Neural cell (in vitro differentiated cells): ENCODE results near the gene TUBB4B. TPM values are rescaled to one million over a fixed set of nuclear protein-coding genes. Genes with fewer than 3 reads are reported as not detected.

Experiments used
- H2AFZ ChIP-seq: fragments of 200-600, 300-800 bp; sonication (generic), shearing (Covaris generic); 2 replicates; pipeline ENCODE4 v1.6.0; 2014; ENCODE audit warnings: low read depth, mild to moderate bottlenecking, antibody characterized with exemption, low read length, moderate library complexity
- H3F3A ChIP-seq: fragments of 200-600 bp; shearing (Covaris generic); 2 replicates; pipeline ENCODE4 v1.6.1; 2016; ENCODE audit warnings: mild to moderate bottlenecking, moderate library complexity, mixed read lengths, antibody characterized with exemption, low read length; ENCODE audit not compliant: insufficient read depth, poor library complexity, severe bottlenecking
- H3K27ac ChIP-seq: fragments of 200-600, 300-800 bp; sonication (generic), shearing (Covaris generic); 2 replicates; pipeline ENCODE4 v1.5.1; 2014; ENCODE audit warnings: mild to moderate bottlenecking, low read length, moderate library complexity
- H3K27me3 ChIP-seq: fragments of 300-800, 200-600 bp; sonication (generic), shearing (Covaris generic); 2 replicates; pipeline ENCODE4 v1.6.0; 2014; ENCODE audit warnings: mild to moderate bottlenecking, low read depth, low read length, moderate library complexity; ENCODE audit not compliant: insufficient read depth
- H3K36me3 ChIP-seq: fragments of 300-800, 200-600 bp; sonication (generic), shearing (Covaris generic); 2 replicates; pipeline ENCODE4 v1.5.1; 2014; ENCODE audit warnings: mild to moderate bottlenecking, antibody characterized with exemption, low read length, moderate library complexity; ENCODE audit not compliant: insufficient read depth
- H3K4me2 ChIP-seq: fragments of 300-800, 200-600 bp; sonication (generic), shearing (Covaris generic); 2 replicates; pipeline ENCODE4 v1.6.0; 2014; ENCODE audit warnings: mild to moderate bottlenecking, low read length
- H3K4me3 ChIP-seq: fragments of 300-800, 200-600 bp; sonication (generic), shearing (Covaris generic); 2 replicates; pipeline ENCODE4 v1.5.1; 2014; ENCODE audit warnings: mild to moderate bottlenecking, low read length, moderate library complexity
- H3K79me2 ChIP-seq: fragments of 200-600 bp; shearing (Covaris generic); replicated peaks from 2 replicates; pipeline ENCODE4 v1.6.0; 2014; ENCODE audit warnings: mild to moderate bottlenecking, low read length, moderate library complexity; ENCODE audit not compliant: insufficient read depth
- H3K9ac ChIP-seq: fragments of 300-800, 200-600 bp; sonication (generic), shearing (Covaris generic); 2 replicates; pipeline ENCODE4 v1.6.1; 2016; ENCODE audit warnings: mild to moderate bottlenecking, low read length, mixed read lengths
- H3K9me2 ChIP-seq: fragments of 200-600 bp; shearing (Covaris generic); 2 replicates; pipeline ENCODE4 v1.6.1; 2016; ENCODE audit warnings: mild to moderate bottlenecking, low read length, mixed read lengths; ENCODE audit not compliant: insufficient read depth
- H3K9me3 ChIP-seq: fragments of 200-600, 300-800 bp; sonication (generic), shearing (Covaris generic); 2 replicates; pipeline ENCODE4 v1.6.1; 2016; ENCODE audit warnings: mild to moderate bottlenecking, mixed run types, low read length, moderate library complexity, mixed read lengths
- H4K20me1 ChIP-seq: fragments of 200-600 bp; shearing (Covaris generic); 2 replicates; pipeline ENCODE4 v1.6.1; 2016; ENCODE audit warnings: mild to moderate bottlenecking, mixed run types; ENCODE audit not compliant: insufficient read depth
- CTCF ChIP-seq: fragments of 450-650 bp; IDR thresholded peaks from 2 replicates; pipeline ENCODE4 v1.5.1; 2014; ENCODE audit warnings: antibody characterized with exemption, mild to moderate bottlenecking, moderate library complexity; ENCODE audit not compliant: poor library complexity, severe bottlenecking
- EP300 ChIP-seq: fragments of 450-650 bp; conservative IDR thresholded peaks from 2 replicates; pipeline ENCODE4 v1.6.1; 2014; ENCODE audit warnings: antibody characterized with exemption, mild to moderate bottlenecking, moderate library complexity; ENCODE audit not compliant: poor library complexity, severe bottlenecking
- MXI1 ChIP-seq: fragments of 450-650 bp; conservative IDR thresholded peaks from 2 replicates; pipeline ENCODE4 v1.6.1; 2014; ENCODE audit warnings: antibody characterized with exemption, mild to moderate bottlenecking; ENCODE audit not compliant: poor library complexity, severe bottlenecking
- POLR2AphosphoS5 ChIP-seq: IDR thresholded peaks from 2 replicates; pipeline ENCODE4 v1.6.1; 2012
- RAD21 ChIP-seq: fragments of 450-650 bp; conservative IDR thresholded peaks from 2 replicates; pipeline ENCODE4 v1.6.1; 2014; ENCODE audit warnings: antibody characterized with exemption, mild to moderate bottlenecking, moderate library complexity
- REST ChIP-seq: IDR thresholded peaks from 2 replicates; pipeline ENCODE4 v1.6.1; 2012; ENCODE audit warnings: borderline replicate concordance
- TAF1 ChIP-seq: IDR thresholded peaks from 2 replicates; pipeline ENCODE4 v1.6.1; 2012; ENCODE audit warnings: low read depth
- polyA plus RNA-seq: library from polyadenylated mRNA; depleted of rRNA; stranded (reverse); fragments of >200 nt; gene quantifications from 2 replicates; pipeline ENCODE4 v1.2.3, GENCODE V29; 2014

Gene TUBB4B
- polyA plus RNA-seq, 1 donor from 2014 or later, result 60.3 TPM

GRCh38 chr9:137216188-137216965 lies 24.7 kb upstream of the TUBB4B start:
- Histone ChIP-seq H4K20me1 (no peaks in the 10 kb centered on the region), H3K4me2 (no peak overlapping the region), H3K36me3 (no peaks in the 10 kb centered on the region)

More at GRCh38 chr9:137216188-137216965, 24.7 kb upstream of the TUBB4B start:
- Histone ChIP-seq H3K79me2 (no peaks in the 10 kb centered on the region), H3K27ac (no peak overlapping the region), H2AFZ (no peak overlapping the region), H3K9ac (no peak overlapping the region), H3K9me2 (no peaks in the 10 kb centered on the region), H3F3A (no peaks in the 10 kb centered on the region), H3K27me3 (no peaks in the 10 kb centered on the region), H3K9me3 (no peaks in the 10 kb centered on the region), H3K4me3 (no peak overlapping the region)
- TF ChIP-seq EP300, result no peak
- no peak for TF ChIP-seq CTCF
- no peak for TF ChIP-seq POLR2AphosphoS5
- no peak for TF ChIP-seq RAD21
- TF ChIP-seq MXI1, result no peak
- TF ChIP-seq TAF1, result no peak
- no peak for TF ChIP-seq REST
